Activated CD8-positive, alpha-beta T cell treated with anti-CD3 and anti-CD28 coated beads for 36 hours (primary cell): ENCODE results near the gene STT3A. TPM values are rescaled to one million over a fixed set of nuclear protein-coding genes. Genes with fewer than 3 reads are reported as not detected.

Experiments
- ATAC-seq: fragments of 200-7000 bp; cut with Tn5 transposase; one replicate; pipeline ENCODE4 v1.10.0; 2021; ENCODE audit warnings: mild to moderate bottlenecking, moderate library complexity
- CTCF ChIA-PET: fragments of 350-600 bp; sonication (Branson Sonifier 250); formaldehyde crosslinking; loops from one replicate; lab custom pipeline; 2021; ENCODE audit warnings: antibody characterized with exemption; lab: Charles Lee
- POLR2A ChIA-PET: fragments of 350-600 bp; sonication (Branson Sonifier 250); formaldehyde crosslinking; loops from one replicate; lab custom pipeline; 2021; ENCODE audit warnings: antibody characterized with exemption; lab: Charles Lee
- DNase-seq: peaks from one replicate; pipeline ENCODE4 v3.0.0-alpha.2; 2020
- H3K27ac Mint-ChIP-seq: one replicate; pipeline ENCODE4 v1.8.0; 2021; ENCODE audit warnings: mild to moderate bottlenecking, mixed read lengths
- H3K27me3 Mint-ChIP-seq: one replicate; pipeline ENCODE4 v1.8.0; 2021; ENCODE audit warnings: mixed read lengths
- H3K36me3 Mint-ChIP-seq: one replicate; pipeline ENCODE4 v1.8.0; 2021; ENCODE audit warnings: low read depth, mixed read lengths
- H3K4me1 Mint-ChIP-seq: one replicate; pipeline ENCODE4 v1.8.0; 2021; ENCODE audit warnings: low read depth, mixed read lengths
- H3K4me3 Mint-ChIP-seq: one replicate; pipeline ENCODE4 v1.8.0; 2021; ENCODE audit warnings: mild to moderate bottlenecking, moderate library complexity, mixed read lengths
- H3K9me3 Mint-ChIP-seq: one replicate; pipeline ENCODE4 v1.8.0; 2021; ENCODE audit warnings: mixed read lengths
- intact Hi-C: fragments of 100-400 bp; cut with micrococcal nuclease; formaldehyde crosslinking; loops from one replicate; pipeline ENCODE4 v1.10.0; 2022
- total RNA-seq, 2 experiments: library from RNA; stranded (reverse); gene quantifications; one replicate each; pipeline ENCODE4 v1.2.3, GENCODE V29; 2021
- TF ChIP-seq, protein P1 (sequence below): fragments of 200-600 bp; IDR thresholded peaks from one replicate; pipeline ENCODE4 v1.8.0; 2022; ENCODE audit warnings: antibody characterized with exemption, mild to moderate bottlenecking

STT3A gene
- total RNA-seq, 2 experiments from 2014 or later: 111 to 114 TPM

DNA sequence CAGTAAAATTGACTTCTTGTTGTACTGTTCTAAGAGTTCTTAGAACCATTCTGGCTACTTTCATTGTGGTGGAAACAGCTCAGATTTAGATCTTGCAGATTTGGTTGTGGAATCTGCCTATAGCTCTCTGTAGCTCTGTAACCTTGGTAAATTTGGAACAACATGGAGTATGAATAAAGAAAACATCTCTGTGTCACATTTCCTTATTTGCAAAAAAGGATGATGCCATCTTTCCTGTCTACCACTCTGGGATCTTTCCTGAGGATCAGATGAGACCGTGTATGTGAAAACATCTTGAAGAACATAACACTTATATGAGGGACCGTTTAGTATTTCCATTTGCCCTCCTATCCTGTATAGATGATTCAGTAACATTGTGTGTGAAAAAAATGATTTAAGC, 78.9 kb downstream of the STT3A start:
- Mint-ChIP-seq H3K36me3 (peaks cover 44% of the 10 kb centered on the region), H3K27ac (no peak overlapping the region), H3K27me3 (no peaks in the 10 kb centered on the region), H3K4me3 (no peak overlapping the region), H3K4me1 (no peaks in the 10 kb centered on the region), H3K9me3 (peaks cover 4% of the 10 kb centered on the region)
- TF ChIP-seq, protein P1, sequence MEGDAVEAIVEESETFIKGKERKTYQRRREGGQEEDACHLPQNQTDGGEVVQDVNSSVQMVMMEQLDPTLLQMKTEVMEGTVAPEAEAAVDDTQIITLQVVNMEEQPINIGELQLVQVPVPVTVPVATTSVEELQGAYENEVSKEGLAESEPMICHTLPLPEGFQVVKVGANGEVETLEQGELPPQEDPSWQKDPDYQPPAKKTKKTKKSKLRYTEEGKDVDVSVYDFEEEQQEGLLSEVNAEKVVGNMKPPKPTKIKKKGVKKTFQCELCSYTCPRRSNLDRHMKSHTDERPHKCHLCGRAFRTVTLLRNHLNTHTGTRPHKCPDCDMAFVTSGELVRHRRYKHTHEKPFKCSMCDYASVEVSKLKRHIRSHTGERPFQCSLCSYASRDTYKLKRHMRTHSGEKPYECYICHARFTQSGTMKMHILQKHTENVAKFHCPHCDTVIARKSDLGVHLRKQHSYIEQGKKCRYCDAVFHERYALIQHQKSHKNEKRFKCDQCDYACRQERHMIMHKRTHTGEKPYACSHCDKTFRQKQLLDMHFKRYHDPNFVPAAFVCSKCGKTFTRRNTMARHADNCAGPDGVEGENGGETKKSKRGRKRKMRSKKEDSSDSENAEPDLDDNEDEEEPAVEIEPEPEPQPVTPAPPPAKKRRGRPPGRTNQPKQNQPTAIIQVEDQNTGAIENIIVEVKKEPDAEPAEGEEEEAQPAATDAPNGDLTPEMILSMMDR: no peak
- intact Hi-C loops: no loop called here
- no peak for DNase-seq
- ChIA-PET POLR2A (interaction anchor here (0.7 kb wide), 1 partner anchor 15 kb away, joined by 3 read pairs; no protein-coding TSS in a partner anchor), CTCF (no interaction called here)
- no peak for ATAC-seq

Other genes with a start within 250 kb of the STT3A start
- 1 to 10 TPM; 4.5 to 6.0 TPM for gene FEZ1, start 96.6 kb upstream of the STT3A start, total RNA-seq
- 10 to 100 TPM; 42.8 to 44.1 TPM for gene EI24, start 23.4 kb upstream of the STT3A start, total RNA-seq
- 100 to 1,000 TPM; 134 to 139 TPM for gene CHEK1, start 32.3 kb downstream of the STT3A start, total RNA-seq
- not detected for gene ACRV1, start 88.0 kb downstream of the STT3A start, total RNA-seq
- not detected for gene PATE1, start 153.4 kb downstream of the STT3A start, total RNA-seq
- not detected for gene PATE2, start 186.0 kb downstream of the STT3A start, total RNA-seq
- not detected for gene PATE3, start 195.3 kb downstream of the STT3A start, total RNA-seq
- not detected for gene PATE4, start 240.5 kb downstream of the STT3A start, total RNA-seq